Nephron progenitor cell (in vitro differentiated cells): Measurements from ENCODE around the gene HDAC4.

Source experiments
- DNase-seq: peaks from one replicate; pipeline ENCODE4 v3.0.0; 2021
- H3K27ac Mint-ChIP-seq: 2 replicates; pipeline ENCODE4 v1.8.0; 2021; ENCODE audit warnings: mild to moderate bottlenecking, moderate library complexity, mixed read lengths
- H3K27me3 Mint-ChIP-seq: 2 replicates; pipeline ENCODE4 v1.8.0; 2021; ENCODE audit warnings: mild to moderate bottlenecking, low read depth, mixed read lengths; ENCODE audit not compliant: poor library complexity
- H3K36me3 Mint-ChIP-seq: 2 replicates; pipeline ENCODE4 v1.8.0; 2021; ENCODE audit warnings: low read depth, mixed read lengths
- H3K4me1 Mint-ChIP-seq: 2 replicates; pipeline ENCODE4 v1.8.0; 2021; ENCODE audit warnings: mixed read lengths
- H3K4me3 Mint-ChIP-seq: 2 replicates; pipeline ENCODE4 v1.8.0; 2021; ENCODE audit warnings: mild to moderate bottlenecking, moderate library complexity, mixed read lengths
- H3K9me3 Mint-ChIP-seq: 2 replicates; pipeline ENCODE4 v1.8.0; 2021; ENCODE audit warnings: mild to moderate bottlenecking, moderate library complexity, mixed read lengths
- TF ChIP-seq, protein P1 (sequence below): fragments of 200-600 bp; sonication (generic); IDR thresholded peaks from 2 replicates; pipeline ENCODE4 v1.5.0; 2021; ENCODE audit warnings: antibody characterized with exemption

HDAC4 gene

GRCh38 chr2:239145601-239146000 lies 255.2 kb downstream of the HDAC4 start:
- Mint-ChIP-seq H3K4me1 (peaks cover 11% of the 10 kb centered on the region), H3K36me3 (peaks cover 30% of the 10 kb centered on the region), H3K27me3 (peaks cover 3% of the 10 kb centered on the region), H3K9me3 (no peaks in the 10 kb centered on the region), H3K27ac (no peak overlapping the region), H3K4me3 (no peak overlapping the region)
- no peak for DNase-seq
- TF ChIP-seq, protein P1, sequence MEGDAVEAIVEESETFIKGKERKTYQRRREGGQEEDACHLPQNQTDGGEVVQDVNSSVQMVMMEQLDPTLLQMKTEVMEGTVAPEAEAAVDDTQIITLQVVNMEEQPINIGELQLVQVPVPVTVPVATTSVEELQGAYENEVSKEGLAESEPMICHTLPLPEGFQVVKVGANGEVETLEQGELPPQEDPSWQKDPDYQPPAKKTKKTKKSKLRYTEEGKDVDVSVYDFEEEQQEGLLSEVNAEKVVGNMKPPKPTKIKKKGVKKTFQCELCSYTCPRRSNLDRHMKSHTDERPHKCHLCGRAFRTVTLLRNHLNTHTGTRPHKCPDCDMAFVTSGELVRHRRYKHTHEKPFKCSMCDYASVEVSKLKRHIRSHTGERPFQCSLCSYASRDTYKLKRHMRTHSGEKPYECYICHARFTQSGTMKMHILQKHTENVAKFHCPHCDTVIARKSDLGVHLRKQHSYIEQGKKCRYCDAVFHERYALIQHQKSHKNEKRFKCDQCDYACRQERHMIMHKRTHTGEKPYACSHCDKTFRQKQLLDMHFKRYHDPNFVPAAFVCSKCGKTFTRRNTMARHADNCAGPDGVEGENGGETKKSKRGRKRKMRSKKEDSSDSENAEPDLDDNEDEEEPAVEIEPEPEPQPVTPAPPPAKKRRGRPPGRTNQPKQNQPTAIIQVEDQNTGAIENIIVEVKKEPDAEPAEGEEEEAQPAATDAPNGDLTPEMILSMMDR, result no peak

- DNase-seq, result no peak
- peaks cover 30% of the 10 kb centered on the region for H3K36me3 Mint-ChIP-seq
- no peaks in the 10 kb centered on the region for H3K9me3 Mint-ChIP-seq
- peaks cover 11% of the 10 kb centered on the region for H3K4me1 Mint-ChIP-seq
- H3K27me3 Mint-ChIP-seq, result peaks cover 3% of the 10 kb centered on the region
- no peak overlapping the region for H3K4me3 Mint-ChIP-seq
- TF ChIP-seq, protein P1, result no peak
- H3K27ac Mint-ChIP-seq, result no peak overlapping the region
These were observed 255.7 kb downstream of the HDAC4 start for GRCh38 chr2:239145106-239145505.

DNA sequence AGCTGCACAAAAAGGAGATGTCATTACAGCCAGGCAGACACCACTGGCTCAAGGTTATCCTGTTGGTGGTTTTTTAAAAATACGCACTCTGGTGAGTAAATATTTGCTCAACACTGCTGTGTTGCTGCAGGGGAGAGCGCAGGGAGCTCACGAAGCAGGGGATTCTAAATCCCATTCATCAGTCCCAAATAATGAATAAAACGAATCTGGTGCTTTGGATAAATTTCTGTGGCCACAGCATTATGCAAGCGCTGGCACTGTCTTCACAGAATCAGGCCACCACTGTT lies 256.2 kb downstream of the HDAC4 start:
- no peak for DNase-seq
- Mint-ChIP-seq H3K4me3 (no peak overlapping the region), H3K4me1 (peaks cover 11% of the 10 kb centered on the region), H3K9me3 (no peaks in the 10 kb centered on the region), H3K27ac (no peak overlapping the region), H3K27me3 (peaks cover 3% of the 10 kb centered on the region), H3K36me3 (peaks cover 32% of the 10 kb centered on the region)
- TF ChIP-seq, protein P1, result no peak

DNA sequence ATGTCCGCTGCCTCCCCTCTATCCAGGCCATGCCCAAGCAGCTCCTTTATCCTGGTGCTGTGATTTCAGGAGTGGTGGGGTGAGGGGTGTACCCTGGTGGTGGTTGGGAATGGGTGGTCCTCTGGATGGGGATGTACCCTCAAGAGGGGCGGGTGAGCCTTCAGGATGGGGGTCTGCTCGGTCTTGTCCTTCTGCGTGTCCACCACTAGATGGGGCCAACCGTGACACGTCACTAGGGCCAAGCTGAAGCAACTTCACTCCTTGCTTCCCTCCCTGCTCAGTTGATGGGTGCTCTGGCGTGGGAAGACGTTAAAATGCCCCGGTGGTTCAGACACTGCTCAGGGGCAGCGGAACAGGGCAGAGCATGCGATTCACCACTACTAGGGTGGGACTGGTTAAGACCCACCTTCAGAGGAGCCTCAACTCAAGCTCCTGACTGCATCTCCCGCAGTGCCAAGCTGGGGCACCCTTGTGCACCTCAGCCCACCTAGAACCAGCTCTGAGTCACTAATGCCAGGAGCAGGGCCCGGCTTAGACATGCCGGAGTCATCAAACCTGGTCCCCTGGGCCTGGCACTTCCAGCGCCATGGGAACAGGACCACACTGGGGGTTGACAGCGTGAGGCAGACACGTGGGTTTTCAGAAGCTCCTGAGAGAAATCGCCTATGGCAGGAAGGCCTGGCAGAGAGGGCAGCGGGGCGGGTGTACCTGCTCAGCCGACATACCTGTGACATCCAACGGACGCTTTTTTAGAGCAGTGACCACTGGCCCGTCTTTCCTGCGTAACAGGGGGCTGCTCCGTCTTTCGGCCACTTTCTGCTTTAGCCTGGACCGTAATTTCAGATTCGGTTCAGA lies 256.7 kb downstream of the HDAC4 start:
- peak; percentile 54 for DNase-seq
- Mint-ChIP-seq H3K27ac (no peak overlapping the region), H3K36me3 (peaks cover 38% of the 10 kb centered on the region), H3K9me3 (no peaks in the 10 kb centered on the region), H3K4me3 (no peak overlapping the region), H3K4me1 (peaks cover 11% of the 10 kb centered on the region), H3K27me3 (peaks cover 3% of the 10 kb centered on the region)
- TF ChIP-seq, protein P1, result peak; percentile 67

GRCh38 chr2:239142806-239143205 lies 258.0 kb downstream of the HDAC4 start:
- Mint-ChIP-seq H3K4me1 (peaks cover 11% of the 10 kb centered on the region), H3K4me3 (no peak overlapping the region), H3K27ac (no peak overlapping the region), H3K9me3 (no peaks in the 10 kb centered on the region), H3K36me3 (peaks cover 36% of the 10 kb centered on the region), H3K27me3 (no peaks in the 10 kb centered on the region)
- TF ChIP-seq, protein P1, result no peak
- no peak for DNase-seq

- Mint-ChIP-seq H3K9me3 (no peaks in the 10 kb centered on the region), H3K36me3 (peaks cover 40% of the 10 kb centered on the region), H3K27me3 (no peaks in the 10 kb centered on the region), H3K4me3 (no peak overlapping the region), H3K27ac (peak overlapping the region; percentile 39), H3K4me1 (peaks cover 11% of the 10 kb centered on the region)
- TF ChIP-seq, protein P1, result no peak
- DNase-seq, result no peak
These were observed 258.5 kb downstream of the HDAC4 start for GRCh38 chr2:239142296-239142695.
